NCI-H128 (cell line): ENCODE results near the gene GJA3.
A peak's percentile ranks its signal among the peaks of the same experiment; 100 is the strongest.

ENCODE experiments used
- DNase-seq: peaks from one replicate; lab custom pipeline; 2025; ENCODE audit not compliant: unreplicated experiment; lab: John Stamatoyannopoulos, UW

GJA3 gene

GRCh38 chr13:20151612-20152011 lies 9.2 kb downstream of the GJA3 start:
- no peak for DNase-seq

GRCh38 chr13:20151016-20151415 lies 9.8 kb downstream of the GJA3 start:
- no peak for DNase-seq

GRCh38 chr13:20150561-20150960 lies 10.3 kb downstream of the GJA3 start:
- DNase-seq = no peak

- DNase-seq = no peak
Observed at GRCh38 chr13:20149762-20150161, 11.1 kb downstream of the GJA3 start.

- no peak for DNase-seq
Observed at GRCh38 chr13:20148501-20149183, 12.2 kb downstream of the GJA3 start.

GRCh38 chr13:20146381-20146780 lies 14.5 kb downstream of the GJA3 start:
- DNase-seq = no peak

- no peak for DNase-seq
Observed at GRCh38 chr13:20145521-20145920, 15.3 kb downstream of the GJA3 start.

- no peak for DNase-seq
Observed at GRCh38 chr13:20144141-20144850, 16.6 kb downstream of the GJA3 start.

GRCh38 chr13:20142927-20143480 lies 17.8 kb downstream of the GJA3 start:
- no peak for DNase-seq

GRCh38 chr13:20142023-20142926 lies 18.6 kb downstream of the GJA3 start:
- no peak for DNase-seq

- DNase-seq = peak; percentile 41
Observed at GRCh38 chr13:20141238-20142022, 19.4 kb downstream of the GJA3 start.

- DNase-seq = no peak
Observed at GRCh38 chr13:20140487-20140886, 20.4 kb downstream of the GJA3 start.

GRCh38 chr13:20137875-20138274 lies 23.0 kb downstream of the GJA3 start:
- no peak for DNase-seq

GRCh38 chr13:20136781-20137703 lies 23.8 kb downstream of the GJA3 start:
- DNase-seq = no peak

GRCh38 chr13:20134732-20135131 lies 26.1 kb downstream of the GJA3 start:
- no peak for DNase-seq

GRCh38 chr13:20132052-20132634 lies 28.7 kb downstream of the GJA3 start:
- no peak for DNase-seq

GRCh38 chr13:20131057-20131832 lies 29.6 kb downstream of the GJA3 start:
- no peak for DNase-seq

GRCh38 chr13:20130652-20131051 lies 30.2 kb downstream of the GJA3 start:
- DNase-seq = no peak
